A549 (cell line): ENCODE measurements around the gene CYP26A1. TPM values are rescaled to one million over a fixed set of nuclear protein-coding genes. Genes with fewer than 3 reads are reported as not detected.

Experiments
- ATAC-seq, 2 experiments: fragments of 200-7000 bp in 1 of 2; fragments of >200 bp in 1 of 2; cut with Nextera tagmentation in 1 of 2; cut with Tn5 transposase in 1 of 2; 3 replicates each; pipeline versions ENCODE4 v1.8.0 to v1.9.1; 2018 to 2020; ENCODE audit warnings: mild to moderate bottlenecking in 1 of 2, moderate library complexity in 1 of 2
- CTCF ChIA-PET: fragments of 300-600 bp; sonication (Branson Sonifier 250); formaldehyde crosslinking; extraction: SDS; loops from one replicate; lab custom pipeline; 2021; ENCODE audit warnings: antibody characterized with exemption, inconsistent platforms; lab: Yijun Ruan, JAX
- POLR2A ChIA-PET: fragments of 350-600 bp; formaldehyde crosslinking; extraction: SDS; loops from one replicate; lab custom pipeline; 2021; ENCODE audit warnings: antibody characterized with exemption, inconsistent platforms; lab: Yijun Ruan, JAX
- DNase-seq, 2 experiments: peaks; one replicate each; pipeline versions ENCODE4 v3.0.0 to v3.0.0-alpha.2; 2011 to 2016; ENCODE audit warnings: low read depth in 1 of 2, low spot score in 1 of 2
- FAIRE-seq: peaks from 2 replicates; lab custom pipeline; 2011; peaks lifted over from hg19 to GRCh38; lab: Jason Lieb, UNC
- H3K27ac ChIP-seq, 2 experiments: fragments of >200 bp; sonication (Bioruptor Twin); formaldehyde crosslinking; 3 replicates each; pipeline ENCODE4 v1.5.1; 2016 to 2017
- H3K4me1 ChIP-seq: fragments of >200 bp; sonication (Bioruptor Twin); formaldehyde crosslinking; 3 replicates; pipeline ENCODE4 v1.6.1; 2016
- H3K4me2 ChIP-seq: fragments of >200 bp; sonication (Bioruptor Twin); formaldehyde crosslinking; 3 replicates; pipeline ENCODE4 v1.6.1; 2016
- H3K4me3 ChIP-seq: fragments of >200 bp; sonication (Bioruptor Twin); formaldehyde crosslinking; 3 replicates; pipeline ENCODE4 v1.5.1; 2016
- H3K9me3 ChIP-seq: fragments of >200 bp; sonication (Bioruptor Twin); formaldehyde crosslinking; 3 replicates; pipeline ENCODE4 v1.6.1; 2016
- ATOH8 ChIP-seq: fragments of 250-450 bp; sonication (Bioruptor Pico); IDR thresholded peaks from 2 replicates; pipeline ENCODE4 v1.5.0; 2020; ENCODE audit warnings: low read depth, mild to moderate bottlenecking, moderate library complexity
- BHLHE40 ChIP-seq: IDR thresholded peaks from 2 replicates; pipeline ENCODE4 v1.6.1; 2012; ENCODE audit warnings: low read depth, low read length, inconsistent platforms
- CBX8 ChIP-seq: fragments of 200-600 bp; sonication (generic); IDR thresholded peaks from 2 replicates; pipeline ENCODE4 v1.6.1; 2016
- CHD2 ChIP-seq: fragments of 150-350 bp; IDR thresholded peaks from 2 replicates; pipeline ENCODE4 v1.6.1; 2014; ENCODE audit warnings: low read length; ENCODE audit not compliant: partially characterized antibody
- CHD4 ChIP-seq: fragments of 200-600 bp; sonication (generic); IDR thresholded peaks from 2 replicates; pipeline ENCODE4 v1.6.1; 2016; ENCODE audit warnings: antibody characterized with exemption, mild to moderate bottlenecking, borderline replicate concordance
- E2F6 ChIP-seq: IDR thresholded peaks from 2 replicates; pipeline ENCODE4 v1.6.1; 2012; ENCODE audit warnings: low read depth, borderline replicate concordance
- EHMT2 ChIP-seq: fragments of 200-600 bp; sonication (generic); IDR thresholded peaks from 2 replicates; pipeline ENCODE4 v1.6.1; 2016; ENCODE audit warnings: antibody characterized with exemption, low read depth, mild to moderate bottlenecking, moderate library complexity
- ELK1 ChIP-seq: fragments of 150-350 bp; IDR thresholded peaks from 2 replicates; pipeline ENCODE4 v1.6.1; 2014; ENCODE audit warnings: low read depth, mild to moderate bottlenecking, low read length
- ESRRA ChIP-seq: fragments of 150-350 bp; IDR thresholded peaks from 2 replicates; pipeline ENCODE4 v1.6.1; 2014; ENCODE audit warnings: mild to moderate bottlenecking, low read length, borderline replicate concordance
- FOSL2 ChIP-seq, 2 experiments: fragments of 450-650 bp in 1 of 2; fragments of >200 bp in 1 of 2; sonication (Bioruptor Twin) in 1 of 2; formaldehyde crosslinking; IDR thresholded peaks; 2 replicates each; pipeline versions ENCODE4 v1.5.0 to v1.6.1; 2016 to 2020; ENCODE audit warnings: mild to moderate bottlenecking in 1 of 2, moderate library complexity in 1 of 2
- FOXS1 ChIP-seq: fragments of 250-450 bp; sonication (Bioruptor Pico); IDR thresholded peaks from 2 replicates; pipeline ENCODE4 v1.5.0; 2020; ENCODE audit warnings: mild to moderate bottlenecking, moderate library complexity
- HES2 ChIP-seq: fragments of >200 bp; sonication (Bioruptor Twin); formaldehyde crosslinking; IDR thresholded peaks from 2 replicates; pipeline ENCODE4 v1.6.1; 2016
- HOXB5 ChIP-seq: fragments of 250-450 bp; sonication (Bioruptor Pico); IDR thresholded peaks from 2 replicates; pipeline ENCODE4 v1.5.0; 2020; ENCODE audit warnings: mild to moderate bottlenecking, moderate library complexity
- JUNB ChIP-seq: fragments of >200 bp; sonication (Bioruptor Twin); formaldehyde crosslinking; IDR thresholded peaks from 2 replicates; pipeline ENCODE4 v1.6.1; 2016
- KDM1A ChIP-seq: fragments of 200-600 bp; sonication (generic); IDR thresholded peaks from 2 replicates; pipeline ENCODE4 v1.6.1; 2016; ENCODE audit warnings: low read depth, mild to moderate bottlenecking
- KDM5A ChIP-seq: fragments of 200-600 bp; sonication (generic); IDR thresholded peaks from 2 replicates; pipeline ENCODE4 v1.6.1; 2016; ENCODE audit warnings: antibody characterized with exemption, mild to moderate bottlenecking
- MAX ChIP-seq: IDR thresholded peaks from 2 replicates; pipeline ENCODE4 v1.6.1; 2012
- MAZ ChIP-seq: fragments of 150-350 bp; IDR thresholded peaks from 2 replicates; pipeline ENCODE4 v1.6.1; 2014; ENCODE audit warnings: antibody characterized with exemption, low read depth, low read length, borderline replicate concordance
- NR3C1 ChIP-seq: fragments of >200 bp; sonication (Bioruptor Twin); formaldehyde crosslinking; IDR thresholded peaks from 3 replicates; pipeline ENCODE4 v1.6.1; 2017
- PBX3 ChIP-seq: IDR thresholded peaks from 2 replicates; pipeline ENCODE4 v1.6.1; 2012
- PHF8 ChIP-seq: fragments of 200-600 bp; sonication (generic); IDR thresholded peaks from 2 replicates; pipeline ENCODE4 v1.6.1; 2016; ENCODE audit warnings: low read depth, mild to moderate bottlenecking, antibody characterized with exemption, moderate library complexity, borderline replicate concordance
- POLR2A ChIP-seq: IDR thresholded peaks from 2 replicates; pipeline ENCODE4 v1.6.1; 2012; ENCODE audit warnings: mild to moderate bottlenecking, low read length
- POLR2AphosphoS2 ChIP-seq: conservative IDR thresholded peaks from 2 replicates; pipeline ENCODE4 v1.6.1; 2012; ENCODE audit warnings: low read length, improper control_type of control experiment, inconsistent platforms
- RARB ChIP-seq: fragments of 250-450 bp; sonication (Bioruptor Pico); IDR thresholded peaks from 2 replicates; pipeline ENCODE4 v1.8.0; 2021; ENCODE audit warnings: mild to moderate bottlenecking, moderate library complexity
- RCOR1 ChIP-seq: fragments of 150-350 bp; IDR thresholded peaks from 2 replicates; pipeline ENCODE4 v1.6.1; 2014; ENCODE audit warnings: antibody characterized with exemption, low read length, low read depth
- TFCP2L1 ChIP-seq: fragments of 250-450 bp; sonication (Bioruptor Pico); IDR thresholded peaks from 2 replicates; pipeline ENCODE4 v1.5.0; 2021; ENCODE audit warnings: mild to moderate bottlenecking
- TP53 ChIP-seq: fragments of 250-450 bp; sonication (Bioruptor Pico); IDR thresholded peaks from 2 replicates; pipeline ENCODE4 v1.5.0; 2021; ENCODE audit warnings: mild to moderate bottlenecking, moderate library complexity
- ZC3H11A ChIP-seq: fragments of 450-650 bp; IDR thresholded peaks from 2 replicates; pipeline ENCODE4 v1.6.1; 2014; ENCODE audit warnings: antibody characterized with exemption, mild to moderate bottlenecking
- ZFP36 ChIP-seq: fragments of 450-650 bp; IDR thresholded peaks from 2 replicates; pipeline ENCODE4 v1.6.1; 2014; ENCODE audit warnings: borderline replicate concordance; ENCODE audit not compliant: partially characterized antibody
- ZSCAN20 ChIP-seq: fragments of 250-450 bp; sonication (Bioruptor Pico); IDR thresholded peaks from 2 replicates; pipeline ENCODE4 v1.8.0; 2022; ENCODE audit warnings: mild to moderate bottlenecking, moderate library complexity
- WGBS: methylation state at CpG from one replicate; pipeline ENCODE4 v1.1.6; 2017; ENCODE audit errors: missing lambda C conversion rate; 5-methylcytosine and 5-hydroxymethylcytosine counted together
- polyA plus RNA-seq, 4 experiments: library from polyadenylated mRNA; depleted of rRNA in 3 of 4; stranded (reverse); fragments of >200 nt; fragmentation: RNase III in 1 of 4; extraction: RNeasy Plus Mini Kit Qiagen cat#74134 plus additional on column Dnase treatment in 1 of 4; gene quantifications; 2 replicates in 3 of 4; 3 replicates in 1 of 4; pipeline ENCODE4 v1.2.3, GENCODE V29; 2011 to 2017

The CYP26A1 gene
- polyA plus RNA-seq, 2 of the 4 experiments (the other 2 are of a cell fraction), result 1.3 to 7.2 TPM

GRCh38 chr10:93071674-93072224 is 1.9 kb upstream of the CYP26A1 start:
- no peaks in the 10 kb centered on the region for H3K9me3 ChIP-seq
- ChIA-PET CTCF (interaction anchor here (0.9 to 2.5 kb wide), 4 partner anchors 8 to 189 kb away, joined by 3 to 17 read pairs (median 8); no protein-coding TSS in a partner anchor), POLR2A (no interaction called here)
- ATAC-seq (peak in 1 of 2 experiments; percentile 11; a peak in 3 of 6 replicates), DNase-seq (peak in 1 of 2 experiments; percentile 43), FAIRE-seq (no peak)
- H3K4me1 ChIP-seq, result peaks cover 13% of the 10 kb centered on the region; the same call in 2 of the 3 replicates
- WGBS, result 64% methylated on average over 23 of the region's 37 CpGs
- H3K27ac ChIP-seq, result no peak overlapping the region
- H3K4me2 ChIP-seq, result peak overlapping the region; percentile 46
- no peak for TF ChIP-seq PBX3
- TF ChIP-seq EHMT2, result no peak
- TF ChIP-seq RARB (CRISPR knock-in tag), result no peak
- no peak for TF ChIP-seq JUNB
- TF ChIP-seq PHF8, result no peak
- TF ChIP-seq MAZ, result no peak
- TF ChIP-seq HES2, result no peak
- TF ChIP-seq ZC3H11A, result no peak
- TF ChIP-seq FOXS1 (CRISPR knock-in tag), result no peak
- TF ChIP-seq ZSCAN20 (CRISPR knock-in tag), result no peak
- no peak for TF ChIP-seq TP53 (CRISPR knock-in tag)
- H3K4me3 ChIP-seq, result no peak overlapping the region

- ATAC-seq (no peak), DNase-seq (no peak), FAIRE-seq (no peak)
- Histone ChIP-seq H3K4me3 (no peak overlapping the region), H3K9me3 (no peaks in the 10 kb centered on the region), H3K4me2 (peak overlapping the region; percentile 46), H3K27ac (no peak overlapping the region), H3K4me1 (peaks cover 18% of the 10 kb centered on the region; the same call in 2 of the 3 replicates)
- POLR2A ChIA-PET, result no interaction called here
- WGBS, result 77% methylated on average over 22 of the region's 27 CpGs
- TF ChIP-seq RCOR1, result no peak
- no peak for TF ChIP-seq ATOH8 (CRISPR knock-in tag)
- TF ChIP-seq MAX, result no peak
- no peak for TF ChIP-seq KDM1A
- no peak for TF ChIP-seq POLR2A
- TF ChIP-seq FOSL2 (IDR thresholded peaks at IDR 0.05), result no peak
- TF ChIP-seq FOSL2 (CRISPR knock-in tag; IDR thresholded peaks at IDR 0.05), result no peak
- TF ChIP-seq ZFP36, result no peak
- TF ChIP-seq BHLHE40, result no peak
- no peak for TF ChIP-seq CBX8
- TF ChIP-seq POLR2AphosphoS2, result no peak
- no peak for TF ChIP-seq KDM5A
- no peak for TF ChIP-seq ESRRA
- TF ChIP-seq NR3C1, result no peak
- TF ChIP-seq ELK1, result no peak
- no peak for TF ChIP-seq ZSCAN20 (CRISPR knock-in tag)
- TF ChIP-seq CHD4, result no peak
- TF ChIP-seq TFCP2L1, result no peak
- TF ChIP-seq E2F6, result no peak
- no peak for TF ChIP-seq HOXB5 (CRISPR knock-in tag)
- no peak for TF ChIP-seq CHD2
- CTCF ChIA-PET, result interaction anchor here (0.6 to 8.8 kb wide), 10 partner anchors 9 to 539 kb away, joined by 3 to 85 read pairs (median 4); no protein-coding TSS in a partner anchor
Measured at GRCh38 chr10:93072225-93072712, 1.4 kb upstream of the CYP26A1 start.
